SKM-1 treated with dmso at 0.1 percent for 144 hours (cell line): ENCODE results near the gene STK36.

Experiments used
- DNase-seq: peaks from one replicate; lab custom pipeline; 2025; ENCODE audit not compliant: unreplicated experiment; lab: John Stamatoyannopoulos, UW

The STK36 gene

DNA sequence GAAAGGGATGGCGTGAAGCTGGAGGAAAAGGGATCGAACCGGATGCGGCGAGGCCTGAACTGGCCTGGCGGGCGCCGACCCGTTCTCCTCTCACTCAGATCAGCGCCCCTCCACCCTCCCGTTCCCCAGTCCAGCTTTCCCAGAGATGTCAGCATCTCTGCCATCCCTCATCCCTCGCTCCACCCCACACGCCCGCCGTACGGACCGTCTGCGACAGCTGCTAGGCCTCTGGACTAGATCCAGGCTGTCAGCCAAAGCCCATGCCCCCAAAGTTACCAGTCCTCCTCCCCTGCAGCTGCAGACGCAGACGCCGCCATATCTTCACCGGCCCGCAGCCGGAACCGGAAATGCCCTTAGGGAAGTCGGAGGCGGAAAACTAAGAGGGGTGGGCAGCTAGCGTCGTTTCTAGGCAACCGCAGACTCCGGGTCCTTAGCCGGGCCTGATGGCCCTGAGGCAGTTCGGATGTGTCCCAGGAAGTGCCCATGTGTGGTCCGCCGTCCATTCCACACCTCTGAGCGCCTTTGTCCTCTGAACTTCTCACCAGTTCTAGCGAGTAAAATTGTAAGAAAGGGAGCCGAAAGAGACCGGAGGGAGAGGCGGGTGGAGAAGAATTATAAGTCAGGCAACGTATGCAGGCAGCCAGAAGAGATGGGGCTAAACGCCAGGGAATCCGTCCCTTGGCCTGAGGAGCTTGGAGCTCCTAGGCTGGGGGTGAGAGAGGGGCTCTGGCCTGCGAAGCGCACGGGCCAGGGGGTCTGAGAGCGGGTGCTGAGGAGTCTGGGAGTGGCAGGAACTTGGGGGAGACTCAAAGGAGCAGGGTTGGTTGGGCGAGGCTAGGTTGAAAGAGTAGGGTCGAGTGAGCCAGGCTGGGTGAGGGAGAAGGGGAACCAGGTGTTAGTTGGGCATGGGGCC is at the start of gene STK36, which contains the start of gene RNF25:
Gene STK36, plus strand, starts transcription at position 433 of the 913 bp plus-strand sequence. CDS start 744 bp downstream, outside the sequence.
Gene RNF25, minus strand, starts transcription at position 349 of the 913 bp plus-strand sequence. Its CDS starts 32 bp downstream, at position 317.
- peak; percentile 77 for DNase-seq

DNA sequence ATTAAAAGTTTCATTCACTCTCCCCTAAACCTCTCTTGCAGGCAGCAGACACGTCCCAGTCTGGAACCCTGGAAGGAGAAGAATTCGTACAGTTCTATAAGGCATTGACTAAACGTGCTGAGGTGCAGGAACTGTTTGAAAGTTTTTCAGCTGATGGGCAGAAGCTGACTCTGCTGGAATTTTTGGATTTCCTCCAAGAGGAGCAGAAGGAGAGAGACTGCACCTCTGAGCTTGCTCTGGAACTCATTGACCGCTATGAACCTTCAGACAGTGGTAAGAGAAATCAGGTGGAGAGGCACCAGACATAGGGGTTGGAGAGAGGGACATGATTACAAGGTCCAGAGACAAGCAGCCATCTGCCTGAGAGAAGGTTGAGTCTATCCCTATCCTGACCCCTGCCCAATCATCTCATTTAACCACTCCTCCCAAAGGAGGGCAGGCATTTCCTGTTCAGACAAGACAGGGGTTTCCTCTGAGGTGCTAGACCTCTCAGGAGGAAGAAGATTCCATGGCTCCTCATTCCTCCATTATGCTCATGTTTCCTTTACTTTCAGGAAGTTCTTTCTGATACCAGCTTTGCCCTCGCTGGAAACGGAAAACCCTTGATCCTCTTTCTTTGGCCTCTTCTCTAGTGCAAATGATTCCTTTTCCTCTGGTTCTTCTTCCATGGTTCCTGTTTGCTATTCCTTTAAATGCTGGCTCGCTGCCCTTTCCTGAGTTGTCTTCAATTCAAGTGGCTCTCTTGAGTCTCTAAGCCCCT is 49.1 kb upstream of the STK36 start:
- DNase-seq = no peak

DNA sequence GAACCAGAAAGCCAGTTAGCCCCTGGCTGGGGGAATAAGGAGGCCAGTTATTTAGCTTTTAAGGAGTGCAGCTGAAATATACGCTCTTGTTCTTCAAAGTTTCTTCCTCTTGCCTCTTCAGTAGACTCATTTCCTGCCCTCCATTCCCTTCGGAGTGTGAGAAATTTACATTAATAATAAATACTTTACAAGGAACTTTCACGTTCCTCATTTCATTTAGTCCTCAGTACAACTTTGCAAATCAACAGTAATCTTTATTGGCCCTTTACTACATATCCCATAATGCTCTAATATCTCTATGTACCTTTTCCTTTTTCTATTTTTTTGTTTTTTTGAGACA is 48.5 kb upstream of the STK36 start:
- DNase-seq = no peak

- no peak for DNase-seq
Observed at GRCh38 chr2:218626369-218626768, 45.5 kb upstream of the STK36 start.

DNA sequence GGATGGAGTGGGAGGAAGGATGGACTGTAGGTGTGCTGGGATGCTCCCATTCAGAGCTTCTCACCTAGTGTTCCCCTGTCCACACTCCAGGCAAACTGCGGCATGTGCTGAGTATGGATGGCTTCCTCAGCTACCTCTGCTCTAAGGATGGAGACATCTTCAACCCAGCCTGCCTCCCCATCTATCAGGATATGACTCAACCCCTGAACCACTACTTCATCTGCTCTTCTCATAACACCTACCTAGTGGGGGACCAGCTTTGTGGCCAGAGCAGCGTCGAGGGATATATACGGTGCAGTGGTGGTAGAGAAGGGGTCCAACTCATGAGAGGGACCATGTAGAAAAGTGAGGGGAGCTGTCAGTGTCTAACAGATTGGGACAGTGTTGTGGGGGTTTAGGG is 43.9 kb upstream of the STK36 start:
- DNase-seq = no peak

- DNase-seq = no peak
Observed at GRCh38 chr2:218631837-218632236, 40.0 kb upstream of the STK36 start.

DNA sequence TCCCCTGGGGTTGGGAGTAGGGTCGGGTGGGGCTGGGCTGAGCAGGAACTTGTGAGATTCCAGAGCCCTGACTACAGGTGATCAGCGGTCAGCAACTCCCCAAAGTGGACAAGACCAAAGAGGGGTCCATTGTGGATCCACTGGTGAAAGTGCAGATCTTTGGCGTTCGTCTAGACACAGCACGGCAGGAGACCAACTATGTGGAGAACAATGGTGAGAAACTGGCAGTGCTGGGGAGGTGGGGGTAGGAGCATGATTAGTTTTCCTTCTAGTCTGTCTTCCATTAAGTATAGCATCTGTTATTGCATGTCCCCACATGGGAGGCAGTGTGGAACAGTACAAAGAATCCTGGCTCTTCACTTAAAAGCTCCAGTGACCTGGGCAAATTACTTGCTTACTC is 36.2 kb upstream of the STK36 start:
- no peak for DNase-seq

DNA sequence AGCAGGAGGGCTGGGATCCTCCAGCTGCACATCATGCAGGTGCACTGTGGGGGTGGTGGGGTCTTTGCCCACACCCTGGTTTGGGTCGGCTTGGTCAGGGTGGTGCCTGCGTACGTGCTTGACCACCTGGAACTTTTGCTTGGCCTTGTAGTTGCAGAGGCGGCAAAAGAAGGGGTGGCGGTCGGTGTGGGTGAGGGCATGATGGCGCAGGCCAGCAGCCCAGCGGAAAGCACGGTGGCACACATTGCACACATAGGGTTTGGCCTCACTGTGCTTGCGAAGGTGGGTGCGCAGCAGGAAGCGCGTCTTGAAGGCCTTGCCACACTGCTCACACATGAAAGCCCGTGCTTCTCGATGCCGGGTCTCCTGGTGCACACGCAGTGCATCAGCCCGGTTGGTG is 33.5 kb upstream of the STK36 start:
- DNase-seq = no peak

- no peak for DNase-seq
Observed at GRCh38 chr2:218642121-218642656, 29.7 kb upstream of the STK36 start.

DNA sequence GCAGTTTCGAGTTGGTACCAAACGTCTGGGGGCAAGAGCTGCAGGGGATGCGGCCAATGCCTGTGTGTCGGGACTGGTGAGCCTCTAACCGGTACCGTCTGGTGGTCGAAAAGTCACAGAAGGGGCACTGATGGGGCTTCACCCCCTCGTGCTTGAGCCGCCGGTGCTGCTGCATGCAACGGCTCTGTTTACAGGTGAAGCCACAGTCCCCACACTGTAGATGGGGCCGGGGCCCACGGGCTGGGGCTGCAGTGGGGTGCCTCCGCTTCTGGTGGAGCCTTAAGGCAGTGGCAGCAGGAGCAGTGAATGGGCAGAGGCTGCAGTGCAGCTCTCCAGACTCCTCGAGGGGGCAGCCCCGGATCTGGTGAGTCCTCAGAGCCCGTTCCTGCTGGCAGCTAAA is 29.1 kb upstream of the STK36 start:
- DNase-seq = no peak

- DNase-seq = no peak
Observed at GRCh38 chr2:218643751-218644310, 28.1 kb upstream of the STK36 start.

GRCh38 chr2:218644721-218645120 is 27.2 kb upstream of the STK36 start:
- no peak for DNase-seq

- no peak for DNase-seq
Observed at GRCh38 chr2:218645126-218645525, 26.8 kb upstream of the STK36 start.

DNA sequence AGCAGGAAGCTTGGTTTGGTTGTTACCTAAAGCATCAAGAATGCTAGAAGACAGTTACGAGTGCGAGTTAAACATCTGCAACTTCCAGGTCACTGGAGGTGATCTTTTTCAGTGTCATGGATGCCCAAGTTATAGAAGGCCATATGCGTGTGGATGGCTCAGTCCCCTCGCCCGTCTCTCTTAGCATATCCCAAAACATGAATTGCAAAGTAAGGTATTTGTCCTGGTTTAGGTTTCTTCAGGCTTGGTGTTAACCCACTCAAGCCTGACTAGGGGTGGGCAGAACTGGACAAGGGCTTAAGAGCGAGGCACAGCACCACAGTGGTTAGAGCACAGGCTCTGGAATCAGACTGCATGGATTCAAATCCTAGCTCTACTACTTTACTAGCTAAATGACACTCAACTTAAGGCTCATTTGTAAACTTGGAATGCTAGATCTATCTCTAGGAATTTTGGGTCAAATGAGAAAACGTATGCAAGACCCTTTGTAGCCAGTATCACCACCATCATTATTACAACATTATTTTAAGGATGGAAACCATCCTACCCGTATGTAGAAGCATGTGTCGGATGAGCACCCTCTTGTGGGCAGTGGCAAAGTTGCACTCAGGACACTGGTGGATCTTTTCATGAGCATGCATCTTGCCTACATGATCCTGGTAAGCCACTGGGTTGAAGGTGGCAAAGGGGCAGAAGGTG is 23.6 kb upstream of the STK36 start:
- DNase-seq = peak; percentile 39

DNA sequence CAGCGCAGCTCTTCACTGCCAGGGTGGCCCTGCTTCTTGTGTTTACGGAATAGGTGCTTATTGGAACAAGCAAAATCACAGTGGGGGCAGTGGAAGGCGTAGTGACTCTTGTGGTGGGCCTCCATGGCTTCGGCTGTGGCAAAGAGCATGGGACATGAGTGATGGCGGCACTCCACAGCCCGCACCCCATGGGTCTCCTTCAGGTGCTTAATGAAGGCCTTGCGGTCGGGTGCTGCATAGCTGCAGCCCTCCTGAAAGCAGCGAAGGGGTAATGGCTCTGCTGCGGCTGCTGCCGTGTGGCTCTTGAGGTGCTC is 23.1 kb upstream of the STK36 start:
- no peak for DNase-seq

DNA sequence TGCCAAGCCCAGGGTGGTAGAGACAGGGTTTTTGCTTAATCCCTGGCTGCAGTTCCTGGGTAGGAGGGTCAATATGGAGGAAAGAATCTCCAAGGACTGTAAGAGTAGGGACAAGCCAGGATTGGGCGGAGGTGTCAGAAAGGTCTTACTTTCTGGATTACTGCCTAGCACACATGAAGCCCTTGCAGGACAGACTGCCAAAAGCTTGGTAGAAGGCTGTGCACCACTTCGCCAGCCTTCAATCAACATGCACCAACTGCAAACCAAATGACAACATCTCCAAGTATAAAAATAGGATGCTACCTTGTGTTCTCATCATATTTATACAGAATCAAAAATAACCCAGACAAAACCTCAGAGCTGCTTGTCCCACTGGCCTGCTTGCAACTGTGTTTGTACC is 16.1 kb upstream of the STK36 start:
- DNase-seq = no peak

- DNase-seq = peak; percentile 53
Observed at GRCh38 chr2:218658671-218659257, 13.1 kb upstream of the STK36 start.

- DNase-seq = peak; percentile 88
Observed at GRCh38 chr2:218659258-218659987, 12.5 kb upstream of the STK36 start, which contains the start of the genes BCS1L and ZNF142. BCS1L (plus strand) TSS chr2:218659683; CDS start chr2:218660988, 1,305 bp downstream. ZNF142 (minus strand) TSS chr2:218659623; CDS start chr2:218656429, 3,194 bp downstream.

GRCh38 chr2:218659988-218660358 is 11.9 kb upstream of the STK36 start:
- no peak for DNase-seq

GRCh38 chr2:218662377-218662776 is 9.5 kb upstream of the STK36 start:
- no peak for DNase-seq
